GM12878 (cell line): ENCODE results near the gene TBX10. TPM values are rescaled to one million over a fixed set of nuclear protein-coding genes. Genes with fewer than 3 reads are reported as not detected.

ENCODE experiments used
- ATAC-seq: fragments of 200-7000 bp; cut with Tn5 transposase; 3 replicates; pipeline ENCODE4 v1.9.1; 2020; ENCODE audit warnings: mild to moderate bottlenecking, moderate library complexity
- BruUV-seq: library from RNA; stranded (reverse); fragments of 400-500 nt; replicated peaks from 2 replicates; lab custom pipeline; 2021; lab: Mats Ljungman, UMichigan
- CTCF ChIA-PET: fragments of 300-600 bp; sonication (Branson Sonifier 250); formaldehyde crosslinking; extraction: SDS; loops from one replicate; lab custom pipeline; 2021; ENCODE audit warnings: inconsistent platforms; lab: Yijun Ruan, JAX
- POLR2A ChIA-PET: fragments of 350-600 bp; formaldehyde crosslinking; extraction: SDS; loops from one replicate; lab custom pipeline; 2021; ENCODE audit warnings: inconsistent platforms; lab: Charles Lee
- RAD21 ChIA-PET: fragments of 300-600 bp; sonication (Branson Sonifier 250); formaldehyde crosslinking; loops from one replicate; lab custom pipeline; 2023; ENCODE audit warnings: antibody characterized with exemption; ENCODE audit not compliant: unreplicated experiment; lab: Charles Lee
- SMC1A ChIA-PET: fragments of 300-600 bp; sonication (Branson Sonifier 250); formaldehyde crosslinking; loops from one replicate; lab custom pipeline; 2023; ENCODE audit not compliant: unreplicated experiment, uncharacterized antibody; lab: Charles Lee
- DNase-seq: peaks from one replicate; pipeline ENCODE4 v3.0.0-alpha.2; 2011; ENCODE audit warnings: low read depth, low spot score
- FAIRE-seq: peaks from 3 replicates; lab custom pipeline; 2011; peaks lifted over from hg19 to GRCh38; lab: Jason Lieb, UNC
- H2AFZ ChIP-seq: 2 replicates; pipeline ENCODE4 v1.6.0; 2011; ENCODE audit warnings: low read depth, low read length, control low read depth; ENCODE audit not compliant: control insufficient read depth
- H3K27ac ChIP-seq: 2 replicates; pipeline ENCODE4 v1.5.1; 2011; ENCODE audit warnings: control low read depth; ENCODE audit not compliant: control insufficient read depth, insufficient read depth
- H3K27me3 ChIP-seq, 2 experiments: replicated peaks in 1 of 2; 2 replicates each; pipeline versions ENCODE4 v1.6.0 to v1.6.1; 2011; ENCODE audit warnings: low read length in 1 of 2; ENCODE audit not compliant: control insufficient read depth in 2 of 2, insufficient read depth in 2 of 2
- H3K36me3 ChIP-seq, 2 experiments: 2 replicates each; pipeline ENCODE4 v1.5.1; 2011; ENCODE audit warnings: low read length in 1 of 2; ENCODE audit not compliant: control insufficient read depth in 2 of 2, insufficient read depth in 2 of 2
- H3K4me1 ChIP-seq: 2 replicates; pipeline ENCODE4 v1.6.1; 2011; ENCODE audit warnings: mild to moderate bottlenecking, low read length, moderate library complexity, mixed read lengths; ENCODE audit not compliant: control insufficient read depth, insufficient read depth
- H3K4me2 ChIP-seq: 2 replicates; pipeline ENCODE4 v1.6.0; 2011; ENCODE audit warnings: control low read depth; ENCODE audit not compliant: control insufficient read depth, insufficient read depth
- H3K4me3 ChIP-seq: fragments of 200-600 bp; sonication (generic); 2 replicates; pipeline ENCODE4 v1.5.1; 2016
- H3K79me2 ChIP-seq: 2 replicates; pipeline ENCODE4 v1.6.0; 2011; ENCODE audit warnings: low read length; ENCODE audit not compliant: control insufficient read depth, insufficient read depth
- H3K9ac ChIP-seq: 2 replicates; pipeline ENCODE4 v1.8.0; 2011; ENCODE audit warnings: low read length, control low read depth, mixed read lengths; ENCODE audit not compliant: control insufficient read depth, insufficient read depth
- H3K9me3 ChIP-seq: replicated peaks from 3 replicates; pipeline ENCODE4 v1.5.1; 2011; ENCODE audit warnings: mild to moderate bottlenecking, low read length; ENCODE audit not compliant: control insufficient read depth, insufficient read depth
- H4K20me1 ChIP-seq: 2 replicates; pipeline ENCODE4 v1.6.0; 2011; ENCODE audit not compliant: control insufficient read depth, insufficient read depth
- CBX3 ChIP-seq: fragments of 200-600 bp; sonication (generic); IDR thresholded peaks from 2 replicates; pipeline ENCODE4 v1.6.1; 2016; ENCODE audit warnings: low read depth, borderline replicate concordance
- FOS ChIP-seq: IDR thresholded peaks from 3 replicates; pipeline ENCODE4 v1.6.1; 2011; ENCODE audit warnings: borderline replicate concordance; ENCODE audit not compliant: insufficient read length; ENCODE audit errors: extremely low read depth
- HCFC1 ChIP-seq: fragments of 150-350 bp; IDR thresholded peaks from 2 replicates; pipeline ENCODE4 v1.6.1; 2014; ENCODE audit warnings: low read length
- HDAC6 ChIP-seq: fragments of 200-600 bp; sonication (generic); IDR thresholded peaks from one replicate; pipeline ENCODE4 v1.8.0; 2017; ENCODE audit warnings: antibody characterized with exemption; ENCODE audit not compliant: unreplicated experiment
- IKZF1 ChIP-seq: fragments of 450-650 bp; conservative IDR thresholded peaks from 2 replicates; pipeline ENCODE4 v1.6.1; 2017; ENCODE audit warnings: antibody characterized with exemption, mild to moderate bottlenecking
- JUND ChIP-seq: IDR thresholded peaks from 2 replicates; pipeline ENCODE4 v1.6.1; 2012; ENCODE audit warnings: low read depth, mild to moderate bottlenecking, low read length, improper control_type of control experiment, moderate library complexity
- MTA3 ChIP-seq: IDR thresholded peaks from 2 replicates; pipeline ENCODE4 v1.6.1; 2012; ENCODE audit warnings: low read length, inconsistent platforms, borderline replicate concordance
- RAD51 ChIP-seq: fragments of 450-650 bp; IDR thresholded peaks from 2 replicates; pipeline ENCODE4 v1.6.1; 2016; ENCODE audit warnings: moderate library complexity, mild to moderate bottlenecking, inconsistent platforms
- TCF3 ChIP-seq: IDR thresholded peaks from 2 replicates; pipeline ENCODE4 v1.6.1; 2012; ENCODE audit warnings: low read depth, mild to moderate bottlenecking, low read length, borderline replicate concordance; ENCODE audit not compliant: insufficient read depth
- ZNF274 ChIP-seq: IDR thresholded peaks from one replicate; pipeline ENCODE4 v1.8.0; 2011; ENCODE audit not compliant: insufficient read length, insufficient read depth
- ZSCAN29 ChIP-seq: fragments of 450-650 bp; IDR thresholded peaks from 2 replicates; pipeline ENCODE4 v1.6.1; 2017; ENCODE audit warnings: mild to moderate bottlenecking, moderate library complexity
- WGBS: methylation state at CpG from one replicate; pipeline ENCODE4 v1.1.6; 2016; ENCODE audit warnings: low lambda C conversion rate; ENCODE audit not compliant: insufficient replicate concordance, insufficient coverage; ENCODE audit errors: missing lambda C conversion rate; 5-methylcytosine and 5-hydroxymethylcytosine counted together
- in situ Hi-C: fragments of 300-500 bp; cut with MboI; formaldehyde crosslinking; loops from 9 replicates; pipeline ENCODE4 v1.14.3; 2018; ENCODE audit warnings: mixed read lengths
- intact Hi-C: fragments of 100-400 bp; cut with micrococcal nuclease; formaldehyde crosslinking; loops from one replicate; pipeline ENCODE4 v1.14.2; 2022; ENCODE audit not compliant: unreplicated experiment
- polyA plus RNA-seq, 11 experiments: library from polyadenylated mRNA; depleted of rRNA in 4 of 11; unstranded in 6 of 11; stranded (reverse) in 5 of 11; fragments of >200 nt; fragmentation: Nextera tagmentation in 4 of 11; fragmentation: Illumina TruSeq in 1 of 11; extraction: Ambion mirVana in 4 of 11; extraction: Trizol in 1 of 11; gene quantifications; 1 replicate in 1 of 11; 2 replicates in 10 of 11; pipeline versions ENCODE4 v1.2.1 to v1.2.3, GENCODE V29; 2011 to 2016; ENCODE audit warnings: inconsistent platforms in 2 of 11, missing spikeins in 2 of 11, low read depth in 1 of 11
- total RNA-seq, 4 experiments: library from RNA; depleted of rRNA in 3 of 4; stranded (reverse); fragments of >200 nt in 3 of 4; fragmentation: Illumina TruSeq in 1 of 4; extraction: Trizol in 1 of 4; gene quantifications; 2 replicates each; pipeline versions ENCODE4 v1.2.1 to v1.2.3, GENCODE V29; 2013 to 2021
- TF ChIP-seq, protein P1 (sequence below): IDR thresholded peaks from 2 replicates; pipeline ENCODE4 v1.6.1; 2012; ENCODE audit warnings: mild to moderate bottlenecking, low read depth, low read length
- TF ChIP-seq, protein P2 (sequence below): fragments of 450-650 bp; IDR thresholded peaks from 2 replicates; pipeline ENCODE4 v1.6.1; 2017; ENCODE audit warnings: mild to moderate bottlenecking
- TF ChIP-seq, protein P3 (sequence below): IDR thresholded peaks from 2 replicates; pipeline ENCODE4 v1.6.1; 2012; ENCODE audit warnings: low read depth, low read length, improper control_type of control experiment
- TF ChIP-seq, protein P4 (sequence below): fragments of 450-650 bp; IDR thresholded peaks from 2 replicates; pipeline ENCODE4 v1.6.1; 2017; ENCODE audit warnings: borderline replicate concordance
- TF ChIP-seq, protein P5 (sequence below): IDR thresholded peaks from 2 replicates; pipeline ENCODE4 v1.6.1; 2012; ENCODE audit warnings: low read depth, low read length, improper control_type of control experiment

The TBX10 gene
- total and polyA plus RNA-seq, 10 of the 15 experiments (the other 5 are each of a cell fraction or from before 2014, with no cell fraction given), result 0.10 to 0.44 (median 0.20) TPM; not detected in 4

DNA sequence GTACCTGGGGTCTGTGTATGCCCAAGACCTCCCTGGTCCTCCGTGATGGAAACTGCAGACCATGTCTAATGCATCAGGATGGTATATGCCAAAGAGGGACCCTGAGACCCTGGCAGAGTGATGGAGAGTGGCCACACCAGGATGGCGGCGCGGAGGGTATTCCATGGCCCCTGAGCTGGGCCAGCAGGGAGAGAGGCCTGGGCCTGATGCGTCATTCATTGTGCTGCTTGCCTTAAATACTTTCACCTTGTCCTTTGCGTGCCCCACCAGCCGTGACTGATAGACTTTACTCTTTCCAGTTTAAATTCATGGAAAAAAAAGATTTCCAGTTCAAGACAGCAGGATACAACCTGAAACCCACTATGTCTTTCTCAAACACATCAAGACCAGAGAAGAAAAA, 38.5 kb downstream of the TBX10 start:
- Histone ChIP-seq H3K4me3 (peak overlapping the region; percentile 59; the same call in 1 of the 2 replicates), H2AFZ (peak overlapping the region; percentile 67), H3K4me1 (peaks cover 15% of the 10 kb centered on the region), H3K27me3 (no peaks in the 10 kb centered on the region), H3K9ac (no peak overlapping the region; the same call in 1 of the 2 replicates), H4K20me1 (no peaks in the 10 kb centered on the region), H3K79me2 (no peaks in the 10 kb centered on the region), H3K27ac (peak overlapping the region; percentile 29; the same call in 1 of the 2 replicates), H3K36me3 (no peaks in the 10 kb centered on the region), H3K9me3 (peaks cover 1% of the 10 kb centered on the region; the same call in 1 of the 3 replicates), H3K4me2 (peak overlapping the region; percentile 89)
- ATAC-seq (no peak), DNase-seq (no peak), FAIRE-seq (no peak)
- RAD21 ChIA-PET, result interaction anchor here (0.7 to 1.6 kb wide), 4 partner anchors 10 to 29 kb away, joined by 3 to 5 read pairs (median 4); partner anchors contain the start of gene NUDT8
- intact Hi-C loops, result no loop called here
- in situ Hi-C loops, result no loop called here
- BruUV-seq, result no TSS peak
- SMC1A ChIA-PET, result interaction anchor here (1.0 to 2.1 kb wide), 6 partner anchors 9 to 160 kb away, joined by 3 to 5 read pairs (median 3); no protein-coding TSS in a partner anchor
- CTCF ChIA-PET, result interaction anchor here (0.9 to 3.1 kb wide), 4 partner anchors 13 to 95 kb away, joined by 4 to 25 read pairs (median 5); partner anchors contain the start of genes GSTP1 and PITPNM1
- POLR2A ChIA-PET, result interaction anchor here (1.0 to 2.0 kb wide), 5 partner anchors 9 to 133 kb away, joined by 4 to 6 read pairs (median 4); partner anchors contain the start of gene TMEM134
- WGBS, result 75% methylated on average over 7 of the region's 7 CpGs
- TF ChIP-seq ZNF274, result no peak
- TF ChIP-seq, protein P1, sequence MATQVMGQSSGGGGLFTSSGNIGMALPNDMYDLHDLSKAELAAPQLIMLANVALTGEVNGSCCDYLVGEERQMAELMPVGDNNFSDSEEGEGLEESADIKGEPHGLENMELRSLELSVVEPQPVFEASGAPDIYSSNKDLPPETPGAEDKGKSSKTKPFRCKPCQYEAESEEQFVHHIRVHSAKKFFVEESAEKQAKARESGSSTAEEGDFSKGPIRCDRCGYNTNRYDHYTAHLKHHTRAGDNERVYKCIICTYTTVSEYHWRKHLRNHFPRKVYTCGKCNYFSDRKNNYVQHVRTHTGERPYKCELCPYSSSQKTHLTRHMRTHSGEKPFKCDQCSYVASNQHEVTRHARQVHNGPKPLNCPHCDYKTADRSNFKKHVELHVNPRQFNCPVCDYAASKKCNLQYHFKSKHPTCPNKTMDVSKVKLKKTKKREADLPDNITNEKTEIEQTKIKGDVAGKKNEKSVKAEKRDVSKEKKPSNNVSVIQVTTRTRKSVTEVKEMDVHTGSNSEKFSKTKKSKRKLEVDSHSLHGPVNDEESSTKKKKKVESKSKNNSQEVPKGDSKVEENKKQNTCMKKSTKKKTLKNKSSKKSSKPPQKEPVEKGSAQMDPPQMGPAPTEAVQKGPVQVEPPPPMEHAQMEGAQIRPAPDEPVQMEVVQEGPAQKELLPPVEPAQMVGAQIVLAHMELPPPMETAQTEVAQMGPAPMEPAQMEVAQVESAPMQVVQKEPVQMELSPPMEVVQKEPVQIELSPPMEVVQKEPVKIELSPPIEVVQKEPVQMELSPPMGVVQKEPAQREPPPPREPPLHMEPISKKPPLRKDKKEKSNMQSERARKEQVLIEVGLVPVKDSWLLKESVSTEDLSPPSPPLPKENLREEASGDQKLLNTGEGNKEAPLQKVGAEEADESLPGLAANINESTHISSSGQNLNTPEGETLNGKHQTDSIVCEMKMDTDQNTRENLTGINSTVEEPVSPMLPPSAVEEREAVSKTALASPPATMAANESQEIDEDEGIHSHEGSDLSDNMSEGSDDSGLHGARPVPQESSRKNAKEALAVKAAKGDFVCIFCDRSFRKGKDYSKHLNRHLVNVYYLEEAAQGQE, result no peak
- no peak for TF ChIP-seq JUND
- no peak for TF ChIP-seq TCF3
- TF ChIP-seq HDAC6, result no peak
- no peak for TF ChIP-seq IKZF1
- TF ChIP-seq, protein P2, sequence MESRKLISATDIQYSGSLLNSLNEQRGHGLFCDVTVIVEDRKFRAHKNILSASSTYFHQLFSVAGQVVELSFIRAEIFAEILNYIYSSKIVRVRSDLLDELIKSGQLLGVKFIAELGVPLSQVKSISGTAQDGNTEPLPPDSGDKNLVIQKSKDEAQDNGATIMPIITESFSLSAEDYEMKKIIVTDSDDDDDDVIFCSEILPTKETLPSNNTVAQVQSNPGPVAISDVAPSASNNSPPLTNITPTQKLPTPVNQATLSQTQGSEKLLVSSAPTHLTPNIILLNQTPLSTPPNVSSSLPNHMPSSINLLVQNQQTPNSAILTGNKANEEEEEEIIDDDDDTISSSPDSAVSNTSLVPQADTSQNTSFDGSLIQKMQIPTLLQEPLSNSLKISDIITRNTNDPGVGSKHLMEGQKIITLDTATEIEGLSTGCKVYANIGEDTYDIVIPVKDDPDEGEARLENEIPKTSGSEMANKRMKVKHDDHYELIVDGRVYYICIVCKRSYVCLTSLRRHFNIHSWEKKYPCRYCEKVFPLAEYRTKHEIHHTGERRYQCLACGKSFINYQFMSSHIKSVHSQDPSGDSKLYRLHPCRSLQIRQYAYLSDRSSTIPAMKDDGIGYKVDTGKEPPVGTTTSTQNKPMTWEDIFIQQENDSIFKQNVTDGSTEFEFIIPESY, result no peak
- no peak for TF ChIP-seq FOS
- TF ChIP-seq, protein P3, sequence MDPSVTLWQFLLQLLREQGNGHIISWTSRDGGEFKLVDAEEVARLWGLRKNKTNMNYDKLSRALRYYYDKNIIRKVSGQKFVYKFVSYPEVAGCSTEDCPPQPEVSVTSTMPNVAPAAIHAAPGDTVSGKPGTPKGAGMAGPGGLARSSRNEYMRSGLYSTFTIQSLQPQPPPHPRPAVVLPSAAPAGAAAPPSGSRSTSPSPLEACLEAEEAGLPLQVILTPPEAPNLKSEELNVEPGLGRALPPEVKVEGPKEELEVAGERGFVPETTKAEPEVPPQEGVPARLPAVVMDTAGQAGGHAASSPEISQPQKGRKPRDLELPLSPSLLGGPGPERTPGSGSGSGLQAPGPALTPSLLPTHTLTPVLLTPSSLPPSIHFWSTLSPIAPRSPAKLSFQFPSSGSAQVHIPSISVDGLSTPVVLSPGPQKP, result no peak
- TF ChIP-seq CBX3, result no peak
- TF ChIP-seq RAD51, result no peak
- TF ChIP-seq, protein P4, sequence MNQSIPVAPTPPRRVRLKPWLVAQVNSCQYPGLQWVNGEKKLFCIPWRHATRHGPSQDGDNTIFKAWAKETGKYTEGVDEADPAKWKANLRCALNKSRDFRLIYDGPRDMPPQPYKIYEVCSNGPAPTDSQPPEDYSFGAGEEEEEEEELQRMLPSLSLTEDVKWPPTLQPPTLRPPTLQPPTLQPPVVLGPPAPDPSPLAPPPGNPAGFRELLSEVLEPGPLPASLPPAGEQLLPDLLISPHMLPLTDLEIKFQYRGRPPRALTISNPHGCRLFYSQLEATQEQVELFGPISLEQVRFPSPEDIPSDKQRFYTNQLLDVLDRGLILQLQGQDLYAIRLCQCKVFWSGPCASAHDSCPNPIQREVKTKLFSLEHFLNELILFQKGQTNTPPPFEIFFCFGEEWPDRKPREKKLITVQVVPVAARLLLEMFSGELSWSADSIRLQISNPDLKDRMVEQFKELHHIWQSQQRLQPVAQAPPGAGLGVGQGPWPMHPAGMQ, result no peak
- TF ChIP-seq ZSCAN29, result no peak
- no peak for TF ChIP-seq HCFC1
- TF ChIP-seq, protein P5, sequence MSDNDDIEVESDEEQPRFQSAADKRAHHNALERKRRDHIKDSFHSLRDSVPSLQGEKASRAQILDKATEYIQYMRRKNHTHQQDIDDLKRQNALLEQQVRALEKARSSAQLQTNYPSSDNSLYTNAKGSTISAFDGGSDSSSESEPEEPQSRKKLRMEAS, result no peak
- TF ChIP-seq MTA3, result no peak
